Measurements from ENCODE around the gene ANKS1B. TPM values are rescaled to one million over a fixed set of nuclear protein-coding genes. Genes with fewer than 3 reads are reported as not detected.

ANKS1B gene
- total RNA-seq, 4 donors from 2014 or later, result 1.5 to 5.5 (median 4.4) TPM

DNA sequence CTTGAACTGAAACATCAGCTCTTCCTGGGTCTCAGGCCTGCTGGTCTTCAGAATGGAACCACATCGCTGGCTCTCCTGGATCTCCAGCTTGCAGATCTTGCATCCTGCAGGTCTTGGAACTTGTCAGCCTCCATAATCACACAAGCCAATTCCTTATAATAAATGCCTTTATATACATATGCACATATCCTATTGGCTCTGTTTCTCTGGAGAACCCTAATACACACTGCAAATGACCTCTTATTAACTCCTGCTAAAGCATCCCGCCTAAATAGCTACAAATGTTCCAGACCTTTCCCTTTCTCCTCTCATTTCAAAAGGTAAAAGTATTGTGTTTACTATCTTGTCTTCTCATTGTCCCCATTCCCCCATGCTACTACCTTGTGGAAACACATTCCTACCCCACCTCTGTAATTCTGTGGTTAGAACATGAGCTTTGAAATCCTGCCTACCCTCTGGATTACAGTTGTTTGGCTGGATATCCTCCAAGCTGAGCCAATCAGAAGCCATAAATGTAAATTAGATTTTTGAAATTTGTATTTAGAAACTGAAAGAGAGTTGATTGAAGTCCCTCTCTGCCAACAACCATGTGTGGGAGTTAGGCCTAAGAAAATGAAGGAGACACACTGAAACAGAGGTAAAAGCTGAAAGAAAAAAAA is 58.1 kb downstream of the ANKS1B start:
- H3K4me3 ChIP-seq (ENCODE audit: low read depth, poor library complexity, severe bottlenecking), result no peak overlapping the region
- no peak for DNase-seq (ENCODE audit: low spot score in 2 of 2)
- intact Hi-C loops (cut with DNase I; ENCODE audit: low total_unique reads), result no loop called here
- no peak for TF ChIP-seq POLR2A (IDR thresholded peaks at IDR 0.05)
- TF ChIP-seq, protein P1, sequence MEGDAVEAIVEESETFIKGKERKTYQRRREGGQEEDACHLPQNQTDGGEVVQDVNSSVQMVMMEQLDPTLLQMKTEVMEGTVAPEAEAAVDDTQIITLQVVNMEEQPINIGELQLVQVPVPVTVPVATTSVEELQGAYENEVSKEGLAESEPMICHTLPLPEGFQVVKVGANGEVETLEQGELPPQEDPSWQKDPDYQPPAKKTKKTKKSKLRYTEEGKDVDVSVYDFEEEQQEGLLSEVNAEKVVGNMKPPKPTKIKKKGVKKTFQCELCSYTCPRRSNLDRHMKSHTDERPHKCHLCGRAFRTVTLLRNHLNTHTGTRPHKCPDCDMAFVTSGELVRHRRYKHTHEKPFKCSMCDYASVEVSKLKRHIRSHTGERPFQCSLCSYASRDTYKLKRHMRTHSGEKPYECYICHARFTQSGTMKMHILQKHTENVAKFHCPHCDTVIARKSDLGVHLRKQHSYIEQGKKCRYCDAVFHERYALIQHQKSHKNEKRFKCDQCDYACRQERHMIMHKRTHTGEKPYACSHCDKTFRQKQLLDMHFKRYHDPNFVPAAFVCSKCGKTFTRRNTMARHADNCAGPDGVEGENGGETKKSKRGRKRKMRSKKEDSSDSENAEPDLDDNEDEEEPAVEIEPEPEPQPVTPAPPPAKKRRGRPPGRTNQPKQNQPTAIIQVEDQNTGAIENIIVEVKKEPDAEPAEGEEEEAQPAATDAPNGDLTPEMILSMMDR (IDR thresholded peaks at IDR 0.05), result no peak
- 84 to 92% methylated on average over 2 of the region's 2 CpGs for WGBS, 2 donors

DNA sequence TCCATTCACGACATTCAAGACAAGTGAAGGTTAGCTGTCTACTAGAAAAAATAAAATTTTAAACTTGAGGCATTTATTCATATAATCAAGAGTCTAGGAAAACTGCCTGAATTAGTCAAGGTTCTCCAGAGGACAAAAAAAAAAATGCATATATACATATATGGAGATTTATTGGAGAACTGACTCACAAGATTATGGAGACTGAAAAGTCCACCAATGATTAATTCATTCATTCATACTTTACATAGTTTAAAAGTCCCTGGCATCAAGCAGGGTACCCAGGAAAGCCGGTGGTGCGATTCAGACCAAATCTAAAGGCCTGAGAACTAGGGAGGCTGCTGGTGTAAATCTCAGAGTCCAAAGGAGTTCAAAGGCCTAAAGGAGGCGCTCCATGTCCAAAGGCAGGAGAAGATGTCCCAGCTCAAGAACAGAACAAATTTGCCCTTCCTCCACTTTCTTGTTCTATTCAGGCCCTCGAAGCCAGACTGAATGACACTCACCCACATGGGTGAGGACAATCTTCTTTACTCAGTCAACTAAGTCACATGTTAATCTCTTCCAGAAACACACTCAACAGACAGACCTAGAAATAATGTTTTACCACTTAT is 64.3 kb downstream of the ANKS1B start:
- 90 to 94% methylated on average over 5 of the region's 5 CpGs for WGBS, 2 donors
- no peak for TF ChIP-seq POLR2A (IDR thresholded peaks at IDR 0.05)
- TF ChIP-seq, protein P1 (IDR thresholded peaks at IDR 0.05), result no peak

DNA sequence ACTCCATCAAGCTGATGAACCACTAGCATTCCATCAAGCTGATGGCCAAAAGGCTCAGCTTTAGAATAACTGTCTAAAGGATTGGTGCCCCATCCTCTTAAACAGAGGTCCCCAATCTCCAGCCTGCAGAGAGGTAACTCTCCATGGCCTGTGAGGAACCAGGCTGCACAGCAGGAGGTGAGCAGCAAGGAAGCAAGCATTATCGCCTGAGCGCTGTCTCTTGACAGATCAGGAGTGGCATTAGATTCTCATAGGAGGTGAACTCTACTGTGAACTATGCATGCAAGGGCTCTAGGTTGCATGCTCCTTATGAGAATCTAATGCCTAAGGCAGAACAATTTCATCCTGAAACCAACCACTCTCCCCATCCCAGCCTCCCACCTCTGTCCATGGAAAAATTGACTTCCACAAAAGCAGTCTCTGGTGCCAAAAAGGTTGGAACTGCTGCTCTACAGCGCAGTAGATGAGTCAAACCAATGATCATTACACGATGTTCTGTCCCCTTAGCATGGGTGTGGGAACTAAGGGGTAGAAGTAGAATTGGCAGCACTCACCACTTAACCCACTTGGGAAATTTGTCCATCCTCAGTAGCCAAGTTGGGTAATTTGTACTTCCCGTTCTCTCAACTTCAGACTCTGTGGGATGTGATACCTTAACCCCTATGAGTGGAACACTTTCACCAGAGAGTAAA is 66.9 kb downstream of the ANKS1B start:
- TF ChIP-seq, protein P1 (IDR thresholded peaks at IDR 0.05), result no peak
- no peak for TF ChIP-seq POLR2A (IDR thresholded peaks at IDR 0.05)
- intact Hi-C loops (cut with DNase I; ENCODE audit: low total_unique reads), result no loop called here
- WGBS, 2 donors, result 75 to 79% methylated on average over 5 of the region's 5 CpGs

More for the DNA sequence above, 64.3 kb downstream of the ANKS1B start:
- H3K4me3 ChIP-seq (ENCODE audit: low read depth, poor library complexity, severe bottlenecking), result no peak overlapping the region
- intact Hi-C loops (cut with DNase I; ENCODE audit: low total_unique reads), result no loop called here
- DNase-seq (ENCODE audit: low spot score in 2 of 2), result no peak

DNA sequence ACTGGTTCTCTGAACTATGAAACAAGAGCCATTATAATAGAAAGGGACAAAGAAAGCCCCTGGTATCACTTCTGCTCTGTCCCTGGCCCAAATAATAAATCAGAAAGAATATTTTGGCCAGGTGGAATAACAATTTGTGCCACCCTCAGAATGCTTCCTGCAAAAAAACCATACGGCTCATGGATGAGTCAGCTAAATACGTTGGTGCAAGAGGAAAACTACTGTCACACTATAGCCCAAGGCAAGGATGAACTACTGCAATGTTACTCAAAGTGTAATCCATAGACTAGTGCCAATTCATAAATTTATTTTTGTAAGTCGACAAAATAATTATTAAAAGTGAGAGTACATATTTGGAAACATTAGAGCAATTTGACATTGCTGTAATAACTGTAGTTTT is 68.2 kb downstream of the ANKS1B start:
- no peak for DNase-seq (ENCODE audit: low spot score in 2 of 2)
- WGBS, 2 donors, result 36 to 49% methylated on average over 3 of the region's 3 CpGs

More for the DNA sequence above, 66.9 kb downstream of the ANKS1B start:
- no peak overlapping the region for H3K4me3 ChIP-seq (ENCODE audit: low read depth, poor library complexity, severe bottlenecking)
- peak in 1 of 2 donors; percentile 25 for DNase-seq (ENCODE audit: low spot score in 2 of 2)

DNA sequence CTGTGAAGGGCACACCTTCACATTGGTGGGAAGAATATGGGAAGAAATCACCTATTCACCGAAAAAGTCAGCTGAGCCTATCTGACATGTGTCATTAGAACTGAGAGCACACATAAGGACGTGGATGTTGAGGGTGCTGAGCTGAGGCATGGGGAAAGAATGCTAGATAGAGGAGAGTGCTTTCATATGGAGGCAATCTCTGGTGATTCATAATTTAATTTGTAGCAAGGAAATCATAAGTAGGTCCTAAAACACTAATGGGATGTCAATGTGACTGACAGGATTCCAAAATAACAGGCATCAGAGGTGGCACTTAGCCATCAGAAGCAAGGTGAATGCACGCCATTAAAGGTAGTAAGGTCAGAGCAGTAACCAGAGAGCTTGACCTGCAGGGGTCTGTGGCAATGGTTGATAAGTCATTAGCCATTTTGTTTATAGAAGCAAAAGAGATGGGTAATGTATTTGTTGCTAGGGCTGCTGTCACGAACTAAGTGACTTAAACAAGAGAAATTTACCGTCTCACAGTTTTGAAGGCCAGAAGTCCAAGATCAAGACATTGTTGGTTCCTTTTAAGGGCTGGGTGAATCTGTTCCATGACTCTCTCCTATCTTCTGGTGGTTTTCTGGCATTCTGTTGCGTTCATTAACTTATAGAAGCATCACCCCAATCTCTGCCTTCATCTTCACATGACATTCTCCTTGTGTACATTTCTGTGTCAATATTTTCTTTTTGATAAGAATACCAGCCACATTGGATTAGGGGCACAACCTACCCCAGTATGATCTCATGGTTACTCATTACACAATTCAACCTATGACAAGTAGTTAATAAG is 69.3 kb downstream of the ANKS1B start:
- 87 to 89% methylated on average over 6 of the region's 6 CpGs for WGBS, 2 donors
- TF ChIP-seq, protein P1 (IDR thresholded peaks at IDR 0.05), result no peak
- no peak for TF ChIP-seq POLR2A (IDR thresholded peaks at IDR 0.05)
- intact Hi-C loops (cut with DNase I; ENCODE audit: low total_unique reads), result no loop called here
- H3K4me3 ChIP-seq (ENCODE audit: low read depth, poor library complexity, severe bottlenecking), result no peak overlapping the region
- no peak for DNase-seq (ENCODE audit: low spot score in 2 of 2)

More for the DNA sequence above, 68.2 kb downstream of the ANKS1B start:
- no peak for TF ChIP-seq POLR2A (IDR thresholded peaks at IDR 0.05)
- TF ChIP-seq, protein P1 (IDR thresholded peaks at IDR 0.05), result no peak
- intact Hi-C loops (cut with DNase I; ENCODE audit: low total_unique reads), result no loop called here
- H3K4me3 ChIP-seq (ENCODE audit: low read depth, poor library complexity, severe bottlenecking), result no peak overlapping the region
